ENCODE measurements around the gene PPP1R26.

GRCh38 chr9:135484460-135485277, 5.1 kb downstream of the PPP1R26 start:
- TF ChIP-seq, protein P1, sequence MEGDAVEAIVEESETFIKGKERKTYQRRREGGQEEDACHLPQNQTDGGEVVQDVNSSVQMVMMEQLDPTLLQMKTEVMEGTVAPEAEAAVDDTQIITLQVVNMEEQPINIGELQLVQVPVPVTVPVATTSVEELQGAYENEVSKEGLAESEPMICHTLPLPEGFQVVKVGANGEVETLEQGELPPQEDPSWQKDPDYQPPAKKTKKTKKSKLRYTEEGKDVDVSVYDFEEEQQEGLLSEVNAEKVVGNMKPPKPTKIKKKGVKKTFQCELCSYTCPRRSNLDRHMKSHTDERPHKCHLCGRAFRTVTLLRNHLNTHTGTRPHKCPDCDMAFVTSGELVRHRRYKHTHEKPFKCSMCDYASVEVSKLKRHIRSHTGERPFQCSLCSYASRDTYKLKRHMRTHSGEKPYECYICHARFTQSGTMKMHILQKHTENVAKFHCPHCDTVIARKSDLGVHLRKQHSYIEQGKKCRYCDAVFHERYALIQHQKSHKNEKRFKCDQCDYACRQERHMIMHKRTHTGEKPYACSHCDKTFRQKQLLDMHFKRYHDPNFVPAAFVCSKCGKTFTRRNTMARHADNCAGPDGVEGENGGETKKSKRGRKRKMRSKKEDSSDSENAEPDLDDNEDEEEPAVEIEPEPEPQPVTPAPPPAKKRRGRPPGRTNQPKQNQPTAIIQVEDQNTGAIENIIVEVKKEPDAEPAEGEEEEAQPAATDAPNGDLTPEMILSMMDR (IDR thresholded peaks at IDR 0.05; ENCODE audit: borderline replicate concordance, extremely low read depth, low read length, poor library complexity, severe bottlenecking), result no peak
- TF ChIP-seq EZH2 (IDR thresholded peaks at IDR 0.05; ENCODE audit: borderline replicate concordance, low read depth, low read length, severe bottlenecking), result no peak
